HG02759 (cell line): Measurements from ENCODE around the gene SOX2.
A peak's percentile ranks its signal among the peaks of the same experiment; 100 is the strongest.

Source experiments
- ATAC-seq: cut with Tn5 transposase; IDR thresholded peaks from one replicate; pipeline ENCODE4 v1.9.1; 2021; ENCODE audit warnings: mild to moderate bottlenecking, moderate library complexity; ENCODE audit not compliant: unreplicated experiment

The SOX2 gene

GRCh38 chr3:181711325-181712135 lies at the start of gene SOX2:
Gene SOX2 (plus strand): TSS chr3:181711925. CDS start chr3:181712361, 436 bp downstream.
- peak; percentile 71 for ATAC-seq

- ATAC-seq = peak; percentile 69
Measured at GRCh38 chr3:181683563-181683962, 28.2 kb upstream of the SOX2 start.

DNA sequence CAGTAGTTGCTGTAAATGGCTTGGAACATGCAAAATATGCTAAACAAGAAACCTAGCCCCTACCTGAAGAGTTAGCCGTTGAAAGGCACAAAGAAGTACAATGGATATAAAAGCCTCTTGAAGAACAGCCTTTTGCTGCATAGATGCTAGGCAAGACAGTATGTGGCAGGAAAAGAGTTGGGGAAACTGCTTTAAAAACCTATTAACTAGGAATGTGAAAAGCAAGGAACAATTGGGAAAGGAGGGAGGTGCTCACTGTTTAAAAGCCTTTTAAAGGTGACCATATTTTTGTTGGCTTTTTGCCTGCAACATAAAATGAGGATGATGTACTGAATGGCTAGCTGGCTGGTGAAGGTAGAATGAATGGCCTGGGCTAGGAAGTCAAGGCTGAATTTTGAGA lies 24.5 kb upstream of the SOX2 start:
- no peak for ATAC-seq

DNA sequence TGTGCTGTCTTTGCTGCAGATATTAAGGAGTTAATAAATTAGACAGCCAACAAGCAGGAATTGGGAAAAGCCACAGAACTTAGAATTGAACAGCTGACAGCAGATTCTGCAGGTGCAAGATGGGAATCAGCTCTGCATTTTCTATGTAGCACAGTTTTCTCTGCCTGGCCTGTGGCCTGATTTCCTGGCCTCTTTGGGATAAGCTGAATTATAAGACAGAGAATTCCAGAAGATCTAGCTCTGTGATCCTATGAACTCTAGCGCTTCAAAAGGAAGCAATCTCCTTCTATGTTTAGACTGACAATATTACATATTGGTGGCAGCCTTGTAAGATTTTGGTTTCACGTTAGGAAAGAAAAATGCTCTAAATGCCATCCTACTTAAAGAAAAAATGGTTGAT lies 24.0 kb upstream of the SOX2 start:
- no peak for ATAC-seq

DNA sequence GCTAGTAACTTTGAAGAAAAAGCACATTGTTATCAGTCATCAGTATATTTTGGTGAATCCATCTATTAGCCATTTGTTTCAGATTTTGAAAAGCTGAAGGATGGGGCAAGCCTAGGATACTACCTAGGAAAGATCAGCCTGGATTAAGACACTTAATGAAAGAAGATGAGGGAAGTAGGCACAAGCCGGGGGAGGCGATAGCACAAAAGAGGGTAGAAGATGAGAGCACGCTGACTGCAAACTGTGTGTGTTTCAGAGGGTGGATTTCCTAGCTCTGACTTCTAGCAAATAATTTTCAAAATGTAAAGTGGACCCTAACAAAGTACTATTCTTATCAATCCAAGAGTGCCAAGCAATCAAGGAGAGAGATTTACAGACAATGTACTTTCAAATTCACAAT lies 22.2 kb upstream of the SOX2 start:
- no peak for ATAC-seq

DNA sequence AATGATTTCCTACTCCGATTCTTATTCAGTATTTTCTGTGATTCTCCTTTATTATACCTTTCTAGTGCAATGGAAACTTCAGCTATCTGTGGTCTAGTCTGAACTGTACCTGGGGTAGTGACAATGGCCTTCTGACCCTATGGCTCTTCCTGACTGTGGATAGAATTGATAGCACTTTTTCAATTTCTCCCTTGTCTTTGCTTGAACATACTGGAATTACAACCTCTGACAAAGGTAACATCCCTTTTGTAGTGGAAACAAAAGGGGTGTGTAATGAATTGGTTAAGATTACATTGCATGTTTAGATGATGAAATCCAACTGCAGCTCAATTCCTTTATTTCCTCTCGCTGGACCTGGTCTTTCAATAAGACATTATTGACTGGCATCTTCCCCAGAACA lies 21.0 kb upstream of the SOX2 start:
- ATAC-seq = no peak

- no peak for ATAC-seq
Measured at GRCh38 chr3:181691901-181692300, 19.8 kb upstream of the SOX2 start.

GRCh38 chr3:181692311-181693145 lies 19.2 kb upstream of the SOX2 start:
- no peak for ATAC-seq

GRCh38 chr3:181693280-181693679 lies 18.4 kb upstream of the SOX2 start:
- no peak for ATAC-seq

- ATAC-seq = no peak
Measured at GRCh38 chr3:181694805-181695660, 16.7 kb upstream of the SOX2 start.

DNA sequence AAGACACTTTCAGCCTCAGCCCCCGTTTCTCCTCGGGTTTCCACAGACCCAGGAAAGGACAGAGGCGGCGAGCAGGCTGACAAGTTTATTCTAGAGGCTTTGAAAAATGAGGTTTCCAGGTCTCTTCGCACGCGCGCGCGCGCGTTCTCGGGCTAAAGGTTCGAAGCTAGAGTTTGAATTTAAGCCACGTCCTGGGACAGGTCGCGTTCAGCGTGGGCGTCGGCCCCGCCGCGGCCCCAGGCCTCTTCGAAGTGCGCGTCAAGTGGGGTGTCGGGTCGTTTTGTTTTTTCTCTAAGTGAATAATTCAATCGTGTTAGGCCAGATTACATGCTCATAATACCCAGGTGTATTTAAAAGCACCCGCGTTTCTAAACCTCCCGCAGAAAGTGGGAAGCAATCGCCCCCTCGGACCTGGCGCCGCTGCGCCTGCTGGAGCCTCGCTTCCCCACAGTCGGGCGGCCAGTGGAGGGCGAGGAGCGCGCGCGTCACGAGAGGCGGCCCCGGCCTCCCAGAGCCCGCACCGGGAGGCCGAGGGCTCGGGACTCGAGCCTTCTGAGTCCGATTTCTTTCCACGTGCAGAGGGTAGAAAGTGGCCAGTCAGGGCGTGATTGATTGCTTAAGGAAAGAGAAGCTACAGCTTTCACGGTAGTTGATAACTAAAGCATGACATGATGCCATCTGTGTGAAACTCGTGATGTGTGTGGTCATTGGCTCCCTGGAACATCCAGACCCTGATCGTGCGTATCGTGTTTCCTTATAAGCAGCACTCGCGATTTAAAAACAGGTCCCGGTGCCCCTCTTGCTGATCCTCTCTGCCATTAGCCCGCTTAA lies 15.8 kb upstream of the SOX2 start:
- ATAC-seq = no peak

DNA sequence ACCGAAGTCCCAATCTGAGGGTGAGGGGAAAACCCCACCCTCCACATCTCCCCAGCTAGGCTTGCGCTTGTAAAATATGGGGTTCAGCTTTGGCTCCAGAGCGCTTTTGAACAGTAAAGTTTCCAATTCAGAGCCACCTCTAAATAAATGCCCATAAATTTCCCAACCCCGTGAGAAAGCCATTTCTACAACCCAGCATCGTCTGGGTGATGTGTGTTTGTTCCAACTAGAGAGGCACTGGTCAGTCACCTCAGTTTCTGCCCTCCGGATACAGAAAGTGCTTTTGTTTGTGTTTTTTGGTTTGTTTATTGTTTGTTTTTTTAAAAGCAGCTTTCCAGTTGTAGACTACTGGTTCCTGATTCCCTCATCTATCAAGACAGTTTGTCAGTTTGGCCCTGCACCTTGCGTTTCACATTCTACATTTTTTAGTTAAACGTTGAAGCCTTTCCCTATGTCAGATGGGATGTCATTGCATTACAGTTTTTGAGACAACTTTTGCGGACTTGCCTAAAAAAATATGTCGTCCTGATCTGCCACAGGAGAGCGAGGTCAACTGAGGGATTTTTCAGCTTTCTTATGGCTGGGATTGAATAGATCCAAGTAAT lies 15.0 kb upstream of the SOX2 start:
- no peak for ATAC-seq

GRCh38 chr3:181698263-181698954 lies 13.3 kb upstream of the SOX2 start:
- no peak for ATAC-seq

DNA sequence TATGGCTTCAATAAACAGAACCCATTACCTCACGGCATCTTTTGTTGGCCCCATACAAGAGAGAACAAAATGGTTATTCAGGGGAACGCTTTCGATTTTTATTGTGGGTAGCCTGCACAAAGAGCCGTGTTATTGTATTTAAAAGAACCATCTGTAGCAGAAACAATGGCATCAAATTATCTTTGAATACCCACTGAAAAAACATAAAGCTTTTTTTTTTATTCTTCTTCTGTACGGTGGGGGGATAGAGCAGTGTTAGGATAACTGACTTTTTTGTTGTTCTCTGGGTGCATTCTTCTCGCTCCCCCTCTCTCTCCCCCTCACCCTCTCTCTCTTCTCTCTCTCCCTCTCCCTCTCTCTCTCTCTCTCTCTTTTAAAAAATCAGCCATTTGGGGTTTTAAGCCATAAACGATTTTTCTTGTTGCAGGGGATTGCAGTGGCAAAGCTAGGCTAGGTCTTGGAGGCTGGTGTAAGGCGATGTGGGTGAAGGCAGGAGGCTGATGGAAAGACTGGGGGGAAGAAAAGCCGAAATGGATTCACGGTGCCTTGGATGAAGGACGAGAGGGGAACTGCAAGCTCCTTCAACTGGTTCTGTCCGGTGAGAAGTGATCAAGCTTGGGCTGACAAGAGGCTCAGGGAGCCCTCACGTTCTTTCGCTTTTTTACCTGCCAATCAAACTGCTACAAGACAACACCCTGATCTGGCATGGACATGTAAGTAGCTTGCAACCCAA lies 12.4 kb upstream of the SOX2 start:
- no peak for ATAC-seq

GRCh38 chr3:181700168-181701087 lies 11.3 kb upstream of the SOX2 start:
- peak; percentile 78 for ATAC-seq

DNA sequence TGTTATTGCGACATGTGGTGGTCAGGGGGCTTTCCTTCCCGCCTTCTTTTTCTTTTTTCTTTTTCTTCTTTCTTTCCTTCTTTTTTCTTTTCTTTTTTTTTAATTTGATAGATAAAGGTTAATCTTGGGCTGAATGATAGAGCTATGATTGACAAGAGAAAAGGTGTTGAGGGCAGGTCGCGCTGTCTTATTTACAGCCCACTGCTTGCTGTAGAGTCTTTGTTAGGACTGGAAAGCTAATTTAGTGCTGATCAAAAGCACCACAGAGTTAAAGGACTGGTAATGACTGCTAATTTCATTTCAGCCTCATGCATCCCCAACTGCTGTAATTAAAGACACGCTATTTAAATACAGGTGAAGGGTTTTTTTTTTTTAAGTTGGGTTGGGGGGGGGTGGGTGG lies 10.6 kb upstream of the SOX2 start:
- no peak for ATAC-seq

DNA sequence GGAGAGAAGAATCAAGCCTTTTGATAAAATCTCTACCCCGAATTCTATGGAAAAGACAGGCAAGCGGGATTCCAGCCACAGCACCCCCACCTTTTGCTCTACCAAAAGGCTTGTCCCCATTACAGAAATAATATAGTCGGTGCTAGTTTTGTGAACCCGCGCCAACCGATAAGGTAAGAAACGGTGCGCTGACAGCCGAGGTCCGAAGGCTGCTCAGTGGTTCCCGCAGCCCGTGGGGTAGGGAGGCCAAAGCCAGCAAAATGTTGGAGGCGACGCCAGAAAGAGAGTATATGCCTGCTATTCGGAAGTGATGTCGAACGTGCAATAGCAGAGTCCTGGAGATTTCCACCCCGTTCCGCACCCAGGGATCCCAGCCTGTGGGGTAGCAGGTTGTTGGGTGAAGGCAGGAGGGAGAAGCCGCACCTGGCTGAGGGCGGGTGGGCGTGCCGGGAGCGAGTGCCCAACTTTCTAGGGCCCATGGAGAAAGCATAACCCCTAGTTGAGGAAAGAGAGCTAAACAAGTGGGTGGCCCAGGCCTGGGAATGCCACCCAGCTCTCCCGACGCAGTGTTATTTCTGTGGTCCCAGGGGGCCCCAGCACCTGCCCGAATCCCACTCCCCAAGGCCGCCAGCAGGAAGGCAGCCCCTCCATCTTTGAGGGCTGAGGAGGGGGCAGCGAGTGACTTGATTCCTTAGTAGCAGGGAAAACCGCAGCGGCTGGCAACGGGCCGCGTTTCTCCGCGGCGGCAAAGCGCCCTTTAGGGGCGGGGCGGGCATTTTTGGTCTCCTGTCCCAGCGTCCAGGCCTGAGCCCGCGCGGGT lies 7.9 kb upstream of the SOX2 start:
- ATAC-seq = no peak
